Measurements from ENCODE around the gene CYP24A1.

The CYP24A1 gene

GRCh38 chr20:54113566-54113965 lies 60.2 kb downstream of the CYP24A1 start:
- no peak for DNase-seq (ENCODE audit: low read depth)

GRCh38 chr20:54112221-54112884 lies 61.4 kb downstream of the CYP24A1 start:
- DNase-seq (ENCODE audit: low read depth) = no peak

- no peak for DNase-seq (ENCODE audit: low read depth)
These were observed 62.3 kb downstream of the CYP24A1 start for GRCh38 chr20:54111460-54111859.

DNA sequence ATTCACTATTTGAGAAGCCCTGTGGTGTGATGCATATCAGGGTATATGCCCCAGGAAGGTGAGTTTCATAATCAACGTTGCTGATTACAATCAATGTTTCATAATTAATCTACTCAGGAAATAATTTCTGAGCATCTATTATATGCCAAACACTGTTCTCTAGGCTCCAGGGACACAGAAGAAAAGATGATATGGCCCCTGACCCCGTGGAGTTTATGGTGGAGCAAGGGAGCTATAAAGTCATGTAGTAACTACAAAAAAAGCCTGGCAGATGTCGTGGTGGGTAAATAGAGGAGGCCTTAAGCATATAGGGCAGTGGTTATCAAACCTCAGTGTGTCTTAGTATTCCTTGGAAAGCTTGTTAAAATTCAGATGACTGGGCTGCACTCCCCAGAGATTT lies 63.3 kb downstream of the CYP24A1 start:
- no peak for DNase-seq (ENCODE audit: low read depth)

- no peak for DNase-seq (ENCODE audit: low read depth)
These were observed 63.7 kb downstream of the CYP24A1 start for GRCh38 chr20:54110041-54110440.

- no peak for DNase-seq (ENCODE audit: low read depth)
These were observed 65.0 kb downstream of the CYP24A1 start for GRCh38 chr20:54108817-54109216.

- no peak for DNase-seq (ENCODE audit: low read depth)
These were observed 65.5 kb downstream of the CYP24A1 start for GRCh38 chr20:54108326-54108642.

DNA sequence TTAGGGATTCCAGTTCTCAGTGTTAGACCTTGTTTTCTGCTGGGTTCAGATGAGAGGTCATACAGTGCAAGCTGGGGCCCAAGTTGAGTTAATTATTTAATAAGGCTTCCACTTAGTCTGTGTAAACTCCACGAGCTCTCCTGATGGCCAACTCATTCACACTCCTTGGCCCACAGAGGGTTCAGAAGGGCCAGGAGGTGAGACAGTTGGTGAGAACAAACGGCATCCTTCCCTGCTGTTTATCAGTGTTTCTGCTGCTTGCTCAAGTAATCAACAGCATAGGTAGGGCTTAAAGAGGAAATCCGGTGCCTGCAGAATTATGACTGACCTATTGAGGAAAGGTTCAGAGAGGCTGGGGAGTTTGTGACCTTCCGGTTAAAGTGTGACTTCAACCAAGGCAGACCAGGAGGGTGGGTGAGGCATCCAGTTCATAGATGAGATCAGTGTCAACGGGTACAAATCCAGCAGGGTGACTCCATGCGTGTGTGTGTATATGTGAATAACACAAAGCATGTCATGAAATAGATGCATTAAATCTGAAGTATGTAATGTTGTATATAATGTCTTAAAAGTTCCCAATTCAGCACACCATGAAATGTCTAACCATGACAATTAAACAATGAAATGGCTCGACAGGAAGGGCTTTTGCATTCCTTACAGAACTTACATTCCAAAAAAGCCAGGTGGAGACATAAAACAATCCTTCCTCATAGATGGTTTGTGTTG lies 66.0 kb downstream of the CYP24A1 start:
- DNase-seq (ENCODE audit: low read depth) = no peak

GRCh38 chr20:54107181-54107580 lies 66.6 kb downstream of the CYP24A1 start:
- DNase-seq (ENCODE audit: low read depth) = no peak

- no peak for DNase-seq (ENCODE audit: low read depth)
These were observed 67.6 kb downstream of the CYP24A1 start for GRCh38 chr20:54106162-54106561.

DNA sequence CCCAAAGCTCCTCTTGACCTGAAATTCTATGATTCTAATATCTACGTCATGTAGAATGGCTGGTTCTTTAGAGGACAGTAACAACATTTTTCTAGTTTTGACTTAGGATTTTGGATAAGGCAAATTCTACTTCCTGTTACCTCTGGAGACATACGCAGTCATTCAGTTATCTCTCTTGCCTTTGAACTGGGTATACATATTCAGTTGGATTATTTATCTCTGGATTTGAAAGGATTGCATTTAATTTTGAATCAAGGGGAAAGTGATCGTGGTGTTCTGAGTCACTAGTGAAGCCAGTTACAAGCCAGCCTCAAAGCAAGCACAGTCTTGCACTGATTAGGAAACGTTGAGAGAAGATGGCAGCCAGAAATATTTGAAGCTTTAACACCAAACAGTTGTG lies 68.1 kb downstream of the CYP24A1 start:
- DNase-seq (ENCODE audit: low read depth) = no peak

DNA sequence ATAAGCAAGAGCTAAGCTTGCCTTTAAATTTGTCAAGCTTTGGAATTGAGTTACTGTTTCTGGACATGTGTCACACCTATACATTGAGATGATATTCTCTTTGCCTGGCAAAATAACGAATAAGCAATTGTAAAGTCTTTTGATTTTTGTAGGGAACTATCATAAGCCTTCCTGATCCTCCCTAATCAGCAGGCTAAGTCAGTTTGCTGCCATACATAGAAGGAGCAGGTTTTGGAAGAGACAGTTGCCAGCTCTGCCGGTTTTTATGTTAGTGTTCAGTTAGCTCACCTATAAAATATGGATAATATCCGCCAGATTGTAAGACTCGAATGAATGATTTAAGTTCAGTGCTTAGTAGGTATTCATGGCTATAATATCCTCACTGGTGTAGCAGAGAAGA lies 69.0 kb downstream of the CYP24A1 start:
- DNase-seq (ENCODE audit: low read depth) = no peak

DNA sequence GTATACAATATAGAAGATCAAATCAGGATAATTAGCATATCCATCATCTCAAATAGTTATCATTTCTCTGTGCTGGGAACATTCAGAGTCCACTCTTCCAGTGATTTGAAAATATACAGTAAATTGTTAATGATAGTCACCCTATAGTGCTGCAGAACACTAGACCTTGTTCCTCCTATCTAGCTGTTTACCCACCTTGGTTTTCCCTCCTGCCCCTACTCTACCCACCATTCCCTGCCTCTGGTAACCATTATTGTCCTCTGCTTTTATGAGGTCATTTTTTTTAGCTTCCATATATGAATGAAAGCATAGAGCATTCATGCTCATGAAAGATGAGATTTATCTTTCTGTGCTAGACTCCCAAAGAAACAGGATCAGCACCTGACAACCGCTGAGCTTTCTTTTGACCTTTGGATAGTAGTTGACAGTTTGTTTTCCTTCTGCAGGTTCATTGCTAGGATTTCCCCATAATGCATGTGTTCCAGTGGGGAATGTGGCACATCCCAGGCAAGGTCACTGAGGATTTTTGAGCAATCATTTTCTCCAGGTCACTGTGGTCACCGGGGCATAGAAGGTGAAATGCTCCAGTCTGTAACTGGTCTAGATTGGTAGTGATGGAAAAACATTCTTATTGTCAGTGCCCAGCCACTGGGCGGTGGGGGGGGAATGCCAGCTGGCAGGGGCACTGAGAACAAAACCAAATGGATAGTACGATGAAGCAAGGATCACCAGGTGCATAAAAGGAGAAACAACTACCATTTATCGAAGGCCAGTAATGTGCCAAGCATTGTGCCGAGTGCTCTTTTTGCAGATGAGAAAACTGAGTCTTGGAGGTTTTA lies 69.8 kb downstream of the CYP24A1 start:
- DNase-seq (ENCODE audit: low read depth) = no peak

All from HS-27A (cell line).